ENCODE data around the gene MVB12B. TPM values are rescaled to one million over a fixed set of nuclear protein-coding genes. Genes with fewer than 3 reads are reported as not detected.

Gene MVB12B
- total and polyA plus RNA-seq, 4 experiments from 2014 or later: 0.30 to 6.5 (median 4.9) TPM

DNA sequence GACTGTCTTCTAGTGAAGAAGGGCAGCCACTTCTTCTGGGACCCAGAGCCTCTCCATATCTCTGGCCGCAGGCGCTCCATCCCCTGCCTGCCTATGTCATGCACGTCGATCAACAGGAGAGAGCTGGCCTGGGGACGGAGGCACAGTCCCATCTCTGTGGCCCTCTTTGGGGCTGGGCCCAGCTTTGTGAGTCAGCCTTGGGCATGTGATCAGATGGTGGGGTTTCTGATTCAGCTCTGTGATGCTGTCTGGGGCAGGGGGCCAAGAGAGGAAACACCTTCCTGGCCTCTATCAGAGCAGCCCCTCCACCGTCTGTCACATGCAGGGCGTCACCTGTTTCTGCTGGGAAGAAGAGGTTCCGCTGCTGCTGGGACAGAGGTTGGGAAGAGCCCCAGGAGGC lies 72.6 kb downstream of the MVB12B start:
- H3K36me3 ChIP-seq (ENCODE audit: insufficient read depth, low read length): no peaks in the 10 kb centered on the region
- POLR2A ChIA-PET (ENCODE audit: partially characterized antibody): interaction anchor here (1.6 kb wide), 1 partner anchor 71 kb away, joined by 13 read pairs; no protein-coding TSS in a partner anchor
- Mint-ChIP-seq H3K36me3 (peaks cover 0 to 4% of the 10 kb centered on the region in 2 donors), H3K9me3 (no peaks in the 10 kb centered on the region), H3K4me3 (no peak overlapping the region), H3K27ac (no peak overlapping the region), H3K27me3 (no peaks in the 10 kb centered on the region), H3K4me1 (peaks cover 23 to 44% (median 37%) of the 10 kb centered on the region in 4 donors)
- peaks cover 30% of the 10 kb centered on the region for H3K4me1 ChIP-seq (ENCODE audit: insufficient read depth, low read length)
- H3K9me3 ChIP-seq (ENCODE audit: control insufficient read depth in 1 of 2, low read length in 2 of 2): no peaks in the 10 kb centered on the region
- intact Hi-C loops (cut with micrococcal nuclease): loop anchor here (2.0 to 5.0 kb wide), 3 partner anchors 73 to 172 kb away; no protein-coding TSS in a partner anchor
- no peak for DNase-seq
- H3K27me3 ChIP-seq (ENCODE audit: insufficient read depth, low read length): no peaks in the 10 kb centered on the region
- CTCF ChIA-PET (ENCODE audit: partially characterized antibody): interaction anchor here (0.7 to 7.7 kb wide), 34 partner anchors 8 to 991 kb away, joined by 3 to 80 read pairs (median 6); partner anchors contain the start of gene MVB12B
- H3K27ac ChIP-seq (ENCODE audit: low read depth, low read length): no peak overlapping the region
- no peak overlapping the region for H3K4me3 ChIP-seq (ENCODE audit: low read length in 2 of 2)

DNA sequence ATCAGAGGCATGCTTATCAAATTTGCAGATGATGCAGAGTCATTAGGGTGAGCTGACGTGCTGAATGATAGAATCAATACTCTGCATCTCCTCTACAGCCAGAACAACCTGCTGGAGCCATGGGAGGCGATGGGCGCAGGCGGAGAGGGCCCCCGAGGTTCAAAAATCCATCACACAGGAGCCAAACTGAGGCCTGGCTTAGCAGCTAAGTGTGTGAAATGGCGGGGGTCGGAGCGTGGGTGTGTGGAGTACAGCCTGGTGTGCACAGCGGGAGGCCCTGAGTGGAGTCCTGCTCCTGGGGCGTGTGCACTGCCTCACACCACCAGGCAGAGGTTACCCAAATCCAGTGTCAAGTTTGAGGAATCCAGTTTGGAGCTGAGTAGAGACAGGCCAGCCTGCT lies 73.2 kb downstream of the MVB12B start:
- H3K9me3 Mint-ChIP-seq: no peaks in the 10 kb centered on the region
- peak overlapping the region in 2 of 7 donors; percentile 33 to 73 for H3K27ac Mint-ChIP-seq
- Histone ChIP-seq H3K4me3 (ENCODE audit: low read length in 2 of 2) (no peak overlapping the region), H3K4me1 (ENCODE audit: insufficient read depth, low read length) (peaks cover 30% of the 10 kb centered on the region), H3K27me3 (ENCODE audit: insufficient read depth, low read length) (no peaks in the 10 kb centered on the region), H3K27ac (ENCODE audit: low read depth, low read length) (no peak overlapping the region), H3K9me3 (ENCODE audit: control insufficient read depth in 1 of 2, low read length in 2 of 2) (no peaks in the 10 kb centered on the region), H3K36me3 (ENCODE audit: insufficient read depth, low read length) (no peaks in the 10 kb centered on the region)
- H3K27me3 Mint-ChIP-seq: no peaks in the 10 kb centered on the region
- CTCF ChIA-PET (ENCODE audit: partially characterized antibody): interaction anchor here (1.3 to 7.7 kb wide), 18 partner anchors 11 to 839 kb away, joined by 3 to 80 read pairs (median 8); no protein-coding TSS in a partner anchor
- intact Hi-C loops (cut with micrococcal nuclease): loop anchor here (2.0 to 5.0 kb wide), 3 partner anchors 73 to 172 kb away; no protein-coding TSS in a partner anchor
- POLR2A ChIA-PET (ENCODE audit: partially characterized antibody): no interaction called here
- no peak overlapping the region for H3K4me3 Mint-ChIP-seq
- no peak for DNase-seq
- H3K4me1 Mint-ChIP-seq: peaks cover 23 to 44% (median 35%) of the 10 kb centered on the region in 4 donors
- H3K36me3 Mint-ChIP-seq: peaks cover 0 to 4% of the 10 kb centered on the region in 2 donors

DNA sequence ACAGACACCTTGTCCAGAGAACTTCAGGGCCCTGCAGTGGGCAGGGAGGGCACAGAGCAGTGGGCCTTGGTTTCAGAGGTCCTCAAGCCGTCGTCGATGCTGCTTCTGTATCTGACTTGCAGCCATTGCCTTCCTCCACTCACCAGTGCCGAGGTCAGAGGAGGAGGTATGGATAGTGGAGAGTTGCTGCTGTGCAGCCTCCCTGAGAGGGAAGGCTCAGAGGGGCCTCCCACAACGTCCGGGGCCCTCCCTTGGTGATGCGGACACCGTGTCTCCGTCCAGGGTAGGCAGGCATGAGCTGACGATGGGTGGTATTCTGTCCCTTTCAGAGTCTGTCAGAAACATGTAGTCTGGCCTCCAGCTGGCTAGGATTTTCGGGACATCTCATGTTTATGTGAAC lies 73.9 kb downstream of the MVB12B start:
- no peaks in the 10 kb centered on the region for H3K9me3 Mint-ChIP-seq
- peaks cover 0 to 4% of the 10 kb centered on the region in 2 donors for H3K36me3 Mint-ChIP-seq
- POLR2A ChIA-PET (ENCODE audit: partially characterized antibody): interaction anchor here (0.6 kb wide), 1 partner anchor 1221 kb away, joined by 3 read pairs; no protein-coding TSS in a partner anchor
- H3K4me3 Mint-ChIP-seq: no peak overlapping the region
- H3K27me3 Mint-ChIP-seq: no peaks in the 10 kb centered on the region
- Histone ChIP-seq H3K4me1 (ENCODE audit: insufficient read depth, low read length) (peaks cover 29% of the 10 kb centered on the region), H3K9me3 (ENCODE audit: control insufficient read depth in 1 of 2, low read length in 2 of 2) (no peaks in the 10 kb centered on the region), H3K4me3 (ENCODE audit: low read length in 2 of 2) (no peak overlapping the region), H3K27me3 (ENCODE audit: insufficient read depth, low read length) (no peaks in the 10 kb centered on the region), H3K36me3 (ENCODE audit: insufficient read depth, low read length) (no peaks in the 10 kb centered on the region), H3K27ac (ENCODE audit: low read depth, low read length) (no peak overlapping the region)
- CTCF ChIA-PET (ENCODE audit: partially characterized antibody): interaction anchor here (4.2 to 7.7 kb wide), 2 partner anchors 90 to 98 kb away, joined by 28 to 80 read pairs; no protein-coding TSS in a partner anchor
- peaks cover 21 to 36% (median 28%) of the 10 kb centered on the region in 4 donors for H3K4me1 Mint-ChIP-seq
- no peak for DNase-seq
- peak overlapping the region in 1 of 7 donors; percentile 59 for H3K27ac Mint-ChIP-seq
- intact Hi-C loops (cut with micrococcal nuclease): no loop called here

DNA sequence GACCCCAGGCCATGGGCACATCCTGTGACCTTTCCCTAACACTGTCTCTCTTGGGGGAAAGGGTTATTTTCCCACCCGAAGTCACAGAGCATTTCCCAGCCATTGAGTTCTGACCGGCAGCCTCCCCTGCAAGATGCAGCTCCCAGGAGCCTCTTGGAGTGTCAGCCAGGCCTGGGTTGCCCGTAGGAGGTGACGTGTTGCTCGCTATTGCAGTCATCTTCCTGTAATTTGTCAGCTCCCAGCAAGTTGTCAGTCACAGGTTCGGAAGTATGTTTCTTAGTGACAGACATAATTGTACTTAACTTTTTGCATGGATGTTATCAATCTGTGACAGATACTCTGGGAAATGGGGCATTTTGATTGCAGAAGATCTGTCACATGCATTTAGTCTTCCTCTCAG lies 74.5 kb downstream of the MVB12B start:
- no peak overlapping the region for H3K4me3 Mint-ChIP-seq
- intact Hi-C loops (cut with micrococcal nuclease): no loop called here
- peaks cover 0 to 2% of the 10 kb centered on the region in 2 donors for H3K36me3 Mint-ChIP-seq
- DNase-seq: no peak
- H3K27ac ChIP-seq (ENCODE audit: low read depth, low read length): no peak overlapping the region
- ChIA-PET POLR2A (ENCODE audit: partially characterized antibody) (no interaction called here), CTCF (ENCODE audit: partially characterized antibody) (interaction anchor here (4.2 to 7.7 kb wide), 2 partner anchors 90 to 99 kb away, joined by 28 to 80 read pairs; no protein-coding TSS in a partner anchor)
- H3K4me1 Mint-ChIP-seq: peaks cover 20 to 31% (median 24%) of the 10 kb centered on the region in 4 donors
- no peaks in the 10 kb centered on the region for H3K9me3 Mint-ChIP-seq
- H3K9me3 ChIP-seq (ENCODE audit: control insufficient read depth in 1 of 2, low read length in 2 of 2): no peaks in the 10 kb centered on the region
- H3K27ac Mint-ChIP-seq: peak overlapping the region in 2 of 7 donors; percentile 35 to 59
- H3K27me3 Mint-ChIP-seq: no peaks in the 10 kb centered on the region
- peaks cover 25% of the 10 kb centered on the region for H3K4me1 ChIP-seq (ENCODE audit: insufficient read depth, low read length)
- H3K36me3 ChIP-seq (ENCODE audit: insufficient read depth, low read length): no peaks in the 10 kb centered on the region
- H3K27me3 ChIP-seq (ENCODE audit: insufficient read depth, low read length): no peaks in the 10 kb centered on the region
- H3K4me3 ChIP-seq (ENCODE audit: low read length in 2 of 2): no peak overlapping the region

DNA sequence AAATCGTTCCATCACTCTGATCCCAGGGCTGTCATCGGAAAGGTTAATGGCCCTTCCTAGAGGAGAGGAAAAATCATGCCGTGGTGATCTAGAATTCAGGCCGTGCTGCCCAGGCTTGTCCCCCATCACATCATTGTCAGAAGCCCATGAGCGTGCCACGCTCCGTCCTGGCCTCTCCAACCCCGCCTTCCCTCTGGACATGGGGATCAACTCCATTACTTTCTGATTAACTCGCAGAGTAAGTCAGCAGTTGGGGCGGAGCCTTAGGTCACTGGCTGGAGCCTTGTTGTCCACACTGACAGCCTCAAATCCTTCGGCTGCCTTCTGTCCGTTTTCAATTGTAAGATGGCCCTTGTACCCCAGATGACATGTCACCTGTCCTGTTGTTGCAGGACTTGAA lies 75.0 kb downstream of the MVB12B start:
- no peaks in the 10 kb centered on the region for H3K27me3 ChIP-seq (ENCODE audit: insufficient read depth, low read length)
- H3K4me3 ChIP-seq (ENCODE audit: low read length in 2 of 2): no peak overlapping the region
- no peak for DNase-seq
- ChIA-PET CTCF (ENCODE audit: partially characterized antibody) (interaction anchor here (0.6 to 7.7 kb wide), 2 partner anchors 89 to 137 kb away, joined by 3 to 80 read pairs; no protein-coding TSS in a partner anchor), POLR2A (ENCODE audit: partially characterized antibody) (no interaction called here)
- H3K27ac Mint-ChIP-seq: peak overlapping the region in 2 of 7 donors; percentile 33 to 35
- H3K9me3 ChIP-seq (ENCODE audit: control insufficient read depth in 1 of 2, low read length in 2 of 2): no peaks in the 10 kb centered on the region
- H3K27ac ChIP-seq (ENCODE audit: low read depth, low read length): no peak overlapping the region
- no peaks in the 10 kb centered on the region for H3K9me3 Mint-ChIP-seq
- H3K4me1 ChIP-seq (ENCODE audit: insufficient read depth, low read length): peaks cover 24% of the 10 kb centered on the region
- no peaks in the 10 kb centered on the region for H3K36me3 ChIP-seq (ENCODE audit: insufficient read depth, low read length)
- H3K4me3 Mint-ChIP-seq: no peak overlapping the region
- H3K36me3 Mint-ChIP-seq: no peaks in the 10 kb centered on the region
- no peaks in the 10 kb centered on the region for H3K27me3 Mint-ChIP-seq
- intact Hi-C loops (cut with micrococcal nuclease): no loop called here
- peaks cover 17 to 26% (median 21%) of the 10 kb centered on the region in 4 donors for H3K4me1 Mint-ChIP-seq

DNA sequence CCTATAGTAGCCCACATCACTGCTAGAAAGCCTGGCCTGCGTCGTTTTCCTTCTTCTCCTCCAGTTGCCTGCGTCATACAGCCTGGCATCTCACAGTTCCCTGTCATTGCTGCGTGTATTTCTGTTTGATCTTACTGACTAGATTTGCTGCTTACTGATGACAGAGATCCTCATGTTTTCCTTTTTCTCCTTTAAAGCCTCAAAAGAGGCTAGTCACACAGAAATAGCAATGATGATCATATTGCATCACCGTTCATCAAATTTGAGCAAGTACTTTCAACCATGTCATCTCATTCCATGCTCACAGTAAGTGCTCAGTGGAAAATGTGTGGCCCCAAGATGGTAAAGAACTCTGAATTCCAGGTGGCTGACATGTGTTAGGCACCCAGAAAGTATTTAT lies 76.8 kb downstream of the MVB12B start:
- ChIA-PET POLR2A (ENCODE audit: partially characterized antibody) (no interaction called here), CTCF (ENCODE audit: partially characterized antibody) (no interaction called here)
- H3K27me3 ChIP-seq (ENCODE audit: insufficient read depth, low read length): no peaks in the 10 kb centered on the region
- no peak overlapping the region for H3K27ac ChIP-seq (ENCODE audit: low read depth, low read length)
- H3K27ac Mint-ChIP-seq: no peak overlapping the region
- H3K4me3 ChIP-seq (ENCODE audit: low read length in 2 of 2): no peak overlapping the region
- no peaks in the 10 kb centered on the region for H3K9me3 ChIP-seq (ENCODE audit: control insufficient read depth in 1 of 2, low read length in 2 of 2)
- H3K4me1 ChIP-seq (ENCODE audit: insufficient read depth, low read length): peaks cover 5% of the 10 kb centered on the region
- H3K36me3 Mint-ChIP-seq: no peaks in the 10 kb centered on the region
- no peaks in the 10 kb centered on the region for H3K36me3 ChIP-seq (ENCODE audit: insufficient read depth, low read length)
- no peaks in the 10 kb centered on the region for H3K27me3 Mint-ChIP-seq
- intact Hi-C loops (cut with micrococcal nuclease): no loop called here
- H3K9me3 Mint-ChIP-seq: no peaks in the 10 kb centered on the region
- no peak for DNase-seq
- H3K4me3 Mint-ChIP-seq: no peak overlapping the region
- H3K4me1 Mint-ChIP-seq: peaks cover 4 to 8% (median 7%) of the 10 kb centered on the region in 4 donors

DNA sequence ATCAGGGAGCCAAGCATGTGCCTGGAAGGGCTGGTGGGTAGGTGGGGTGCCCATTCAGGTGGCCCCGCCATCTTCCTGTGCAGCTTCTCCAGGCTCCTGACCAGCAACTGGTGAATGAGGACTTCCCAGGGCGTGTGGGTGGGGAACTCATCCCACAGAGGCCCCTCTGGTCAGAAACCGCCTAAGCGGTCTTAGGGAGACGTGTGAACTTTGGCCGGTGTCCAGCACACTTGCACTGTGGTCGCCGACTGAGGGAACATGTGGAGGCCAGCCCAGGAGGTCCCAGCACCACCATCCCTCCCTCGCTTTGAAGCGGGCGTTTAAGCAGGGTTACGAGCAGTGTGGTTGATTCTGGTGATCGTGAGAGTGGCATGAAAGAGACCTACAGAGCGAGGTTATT lies 77.8 kb downstream of the MVB12B start:
- CTCF ChIA-PET (ENCODE audit: partially characterized antibody): interaction anchor here (1.5 to 2.1 kb wide), 2 partner anchors 8 to 86 kb away, joined by 4 to 6 read pairs; no protein-coding TSS in a partner anchor
- intact Hi-C loops (cut with micrococcal nuclease): no loop called here

More for the DNA sequence above, 77.8 kb downstream of the MVB12B start:
- POLR2A ChIA-PET (ENCODE audit: partially characterized antibody): no interaction called here
- H3K4me3 Mint-ChIP-seq: no peak overlapping the region
- no peaks in the 10 kb centered on the region for H3K9me3 Mint-ChIP-seq
- no peak overlapping the region for H3K27ac Mint-ChIP-seq
- Histone ChIP-seq H3K4me3 (ENCODE audit: low read length in 2 of 2) (no peak overlapping the region), H3K36me3 (ENCODE audit: insufficient read depth, low read length) (no peaks in the 10 kb centered on the region), H3K9me3 (ENCODE audit: control insufficient read depth in 1 of 2, low read length in 2 of 2) (no peaks in the 10 kb centered on the region), H3K27ac (ENCODE audit: low read depth, low read length) (no peak overlapping the region), H3K27me3 (ENCODE audit: insufficient read depth, low read length) (no peaks in the 10 kb centered on the region), H3K4me1 (ENCODE audit: insufficient read depth, low read length) (no peaks in the 10 kb centered on the region)
- peaks cover 0 to 6% (median 3%) of the 10 kb centered on the region in 4 donors for H3K4me1 Mint-ChIP-seq
- no peak for DNase-seq
- no peaks in the 10 kb centered on the region for H3K36me3 Mint-ChIP-seq
- H3K27me3 Mint-ChIP-seq: no peaks in the 10 kb centered on the region
